Endothelial cell of umbilical vein (primary cell): Measurements from ENCODE around the gene KLHL21. TPM values are rescaled to one million over a fixed set of nuclear protein-coding genes. Genes with fewer than 3 reads are reported as not detected.

Experiments
- BruUV-seq: library from RNA; stranded (reverse); fragments of 400-500 nt; replicated peaks from 2 replicates; lab custom pipeline; 2021; lab: Mats Ljungman, UMichigan
- CTCF ChIA-PET: fragments of 300-600, 350-600 bp; sonication (Branson Sonifier 250); formaldehyde crosslinking; loops from one replicate; lab custom pipeline; 2021; ENCODE audit warnings: antibody characterized with exemption, inconsistent platforms; lab: Charles Lee
- POLR2A ChIA-PET: fragments of 300-600, 350-600 bp; sonication (Branson Sonifier 250); formaldehyde crosslinking; loops from one replicate; lab custom pipeline; 2021; ENCODE audit warnings: antibody characterized with exemption, inconsistent platforms; lab: Charles Lee
- DNase-seq: peaks from one replicate; pipeline ENCODE4 v3.0.0-alpha.2; 2011; ENCODE audit warnings: low read depth, low spot score
- FAIRE-seq: peaks from 2 replicates; lab custom pipeline; 2011; peaks lifted over from hg19 to GRCh38; lab: Jason Lieb, UNC
- H2AFZ ChIP-seq: 2 replicates; pipeline ENCODE4 v1.6.0; 2012; ENCODE audit warnings: low read depth, low read length, control low read depth, inconsistent platforms
- H3K27ac ChIP-seq: 2 replicates; pipeline ENCODE4 v1.5.1; 2011; ENCODE audit warnings: low read depth, mild to moderate bottlenecking, control low read depth, low read length, moderate library complexity; ENCODE audit not compliant: insufficient read depth
- H3K27me3 ChIP-seq, 2 experiments: 2 replicates each; pipeline versions ENCODE4 v1.6.0 to v1.6.1; 2011; ENCODE audit warnings: low read length in 2 of 2, mixed read lengths in 1 of 2; ENCODE audit not compliant: control insufficient read depth in 2 of 2, insufficient read depth in 2 of 2
- H3K36me3 ChIP-seq, 2 experiments: 2 replicates in 1 of 2; 3 replicates in 1 of 2; pipeline ENCODE4 v1.5.1; 2011; ENCODE audit warnings: low read length in 2 of 2, mild to moderate bottlenecking in 1 of 2, moderate library complexity in 1 of 2; ENCODE audit not compliant: control insufficient read depth in 2 of 2, insufficient read depth in 2 of 2; ENCODE audit errors: extremely low read depth in 1 of 2
- H3K4me1 ChIP-seq: 3 replicates; pipeline ENCODE4 v1.5.1; 2011; ENCODE audit warnings: mild to moderate bottlenecking, low read length; ENCODE audit not compliant: control insufficient read depth, insufficient read depth; ENCODE audit errors: extremely low read depth
- H3K4me2 ChIP-seq: 2 replicates; pipeline ENCODE4 v1.6.1; 2011; ENCODE audit warnings: low read length, control low read depth, mixed read lengths; ENCODE audit not compliant: insufficient read depth
- H3K4me3 ChIP-seq, 3 experiments: fragments of 200-600 bp in 1 of 3; sonication (generic), shearing (Covaris generic) in 1 of 3; replicated peaks in 1 of 3; 2 replicates each; pipeline ENCODE4 v1.5.1; 2011 to 2016; ENCODE audit warnings: control low read depth in 3 of 3, low read length in 3 of 3, mild to moderate bottlenecking in 2 of 3, inconsistent platforms in 1 of 3, low read depth in 1 of 3, moderate library complexity in 1 of 3; ENCODE audit not compliant: insufficient read depth in 1 of 3
- H3K79me2 ChIP-seq: 2 replicates; pipeline ENCODE4 v1.6.0; 2012; ENCODE audit warnings: low read length, inconsistent platforms; ENCODE audit not compliant: control insufficient read depth, insufficient read depth
- H3K9ac ChIP-seq: replicated peaks from 2 replicates; pipeline ENCODE3; 2011; ENCODE audit warnings: low read length, control low read depth; ENCODE audit not compliant: insufficient read depth; ENCODE audit errors: extremely low read depth
- H3K9me1 ChIP-seq: replicated peaks from 3 replicates; pipeline ENCODE4 v1.6.0; 2011; ENCODE audit warnings: mild to moderate bottlenecking, low read length; ENCODE audit not compliant: control insufficient read depth, insufficient read depth; ENCODE audit errors: extremely low read depth
- H3K9me3 ChIP-seq: replicated peaks from 2 replicates; pipeline ENCODE4 v1.5.1; 2012; ENCODE audit warnings: low read length, inconsistent platforms; ENCODE audit not compliant: control insufficient read depth, insufficient read depth
- H4K20me1 ChIP-seq: replicated peaks from 2 replicates; pipeline ENCODE3; 2011; ENCODE audit warnings: mild to moderate bottlenecking, low read length; ENCODE audit not compliant: control insufficient read depth, insufficient read depth; ENCODE audit errors: extremely low read depth
- EZH2 ChIP-seq: IDR thresholded peaks from 2 replicates; pipeline ENCODE4 v1.6.1; 2012; ENCODE audit warnings: borderline replicate concordance, low read depth, mild to moderate bottlenecking, moderate library complexity, low read length, inconsistent platforms; ENCODE audit not compliant: severe bottlenecking
- FOS ChIP-seq: IDR thresholded peaks from 2 replicates; pipeline ENCODE4 v1.6.1; 2011; ENCODE audit warnings: mild to moderate bottlenecking, low read length, moderate library complexity, borderline replicate concordance; ENCODE audit not compliant: insufficient read depth
- GATA2 ChIP-seq: IDR thresholded peaks from 2 replicates; pipeline ENCODE4 v1.7.0; 2011; ENCODE audit warnings: low read depth, mild to moderate bottlenecking, moderate library complexity, mixed read lengths, low read length; ENCODE audit not compliant: insufficient read length, insufficient read depth
- JUN ChIP-seq: IDR thresholded peaks from 2 replicates; pipeline ENCODE4 v1.6.1; 2011; ENCODE audit warnings: borderline replicate concordance, low read depth; ENCODE audit not compliant: insufficient read length, insufficient read depth
- MAX ChIP-seq: IDR thresholded peaks from 2 replicates; pipeline ENCODE4 v1.6.1; 2011; ENCODE audit not compliant: insufficient read depth, insufficient read length
- MYC ChIP-seq: IDR thresholded peaks from one replicate; pipeline ENCODE4 v1.6.1; 2011; ENCODE audit warnings: mild to moderate bottlenecking, low read depth, low read length
- POLR2A ChIP-seq: IDR thresholded peaks from 2 replicates; pipeline ENCODE4 v1.6.1; 2012; ENCODE audit warnings: low read depth, mild to moderate bottlenecking, control low read depth, low read length
- POLR2AphosphoS5 ChIP-seq: IDR thresholded peaks from 2 replicates; pipeline ENCODE4 v1.6.1; 2012; ENCODE audit warnings: low read depth, mild to moderate bottlenecking, control low read depth, low read length, moderate library complexity; ENCODE audit not compliant: insufficient read depth
- dilution Hi-C: fragments of 300-500 bp; cut with MboI; formaldehyde crosslinking; loops from one replicate; pipeline ENCODE4 v1.15.0; 2019; ENCODE audit warnings: low sequenced_read_pairs; ENCODE audit not compliant: extremely low pct_ligation_motif_present
- intact Hi-C: fragments of 100-400 bp; cut with micrococcal nuclease; formaldehyde crosslinking; loops from one replicate; pipeline ENCODE4 v1.10.0; 2022
- polyA plus RNA-seq, 4 experiments: library from polyadenylated mRNA; depleted of rRNA in 3 of 4; stranded (reverse) in 3 of 4; unstranded in 1 of 4; fragments of >200 nt; gene quantifications; 2 replicates each; pipeline versions ENCODE4 v1.2.1 to v1.2.3, GENCODE V29; 2011 to 2012; ENCODE audit warnings: missing spikeins in 1 of 4
- total RNA-seq: library from RNA; stranded (reverse); gene quantifications from 2 replicates; pipeline ENCODE4 v1.2.3, GENCODE V29; 2021
- TF ChIP-seq, protein P1 (sequence below), 2 donors: IDR thresholded peaks; 1 replicate in 1 of 2; 2 replicates in 1 of 2; pipeline ENCODE4 v1.5.1; 2011; ENCODE audit warnings: low read length in 2 of 2, mild to moderate bottlenecking in 2 of 2, moderate library complexity in 2 of 2, control low read depth in 1 of 2, inconsistent platforms in 1 of 2, low read depth in 1 of 2; ENCODE audit not compliant: insufficient read depth in 1 of 2; ENCODE audit errors: extremely low read depth in 1 of 2

KLHL21 gene
- total and polyA plus RNA-seq, 2 donors (not counting 3 experiments of a cell fraction or from before 2014, with no cell fraction given), result 18.0 to 22.4 TPM

GRCh38 chr1:6577831-6578525 lies 24.7 kb downstream of the KLHL21 start:
- Histone ChIP-seq H2AFZ (no peak overlapping the region), H3K36me3 (no peaks in the 10 kb centered on the region), H4K20me1 (no peaks in the 10 kb centered on the region), H3K27me3 (no peaks in the 10 kb centered on the region), H3K4me2 (no peak overlapping the region), H3K4me1 (peaks cover 14% of the 10 kb centered on the region), H3K79me2 (peaks cover 11% of the 10 kb centered on the region), H3K9ac (no peak overlapping the region), H3K9me3 (no peaks in the 10 kb centered on the region), H3K27ac (no peak overlapping the region), H3K9me1 (no peaks in the 10 kb centered on the region), H3K4me3 (no peak overlapping the region)
- CTCF ChIA-PET, result interaction anchor here (1.1 kb wide), 2 partner anchors 15 to 55 kb away, joined by 3 to 4 read pairs; no protein-coding TSS in a partner anchor
- POLR2A ChIA-PET, result no interaction called here
- TF ChIP-seq GATA2, result no peak
- no peak for TF ChIP-seq MAX
- no peak for TF ChIP-seq MYC
- no peak for TF ChIP-seq POLR2AphosphoS5
- no peak for TF ChIP-seq JUN
- TF ChIP-seq POLR2A, result no peak
- no peak for TF ChIP-seq EZH2
- TF ChIP-seq FOS, result no peak
- TF ChIP-seq, protein P1, sequence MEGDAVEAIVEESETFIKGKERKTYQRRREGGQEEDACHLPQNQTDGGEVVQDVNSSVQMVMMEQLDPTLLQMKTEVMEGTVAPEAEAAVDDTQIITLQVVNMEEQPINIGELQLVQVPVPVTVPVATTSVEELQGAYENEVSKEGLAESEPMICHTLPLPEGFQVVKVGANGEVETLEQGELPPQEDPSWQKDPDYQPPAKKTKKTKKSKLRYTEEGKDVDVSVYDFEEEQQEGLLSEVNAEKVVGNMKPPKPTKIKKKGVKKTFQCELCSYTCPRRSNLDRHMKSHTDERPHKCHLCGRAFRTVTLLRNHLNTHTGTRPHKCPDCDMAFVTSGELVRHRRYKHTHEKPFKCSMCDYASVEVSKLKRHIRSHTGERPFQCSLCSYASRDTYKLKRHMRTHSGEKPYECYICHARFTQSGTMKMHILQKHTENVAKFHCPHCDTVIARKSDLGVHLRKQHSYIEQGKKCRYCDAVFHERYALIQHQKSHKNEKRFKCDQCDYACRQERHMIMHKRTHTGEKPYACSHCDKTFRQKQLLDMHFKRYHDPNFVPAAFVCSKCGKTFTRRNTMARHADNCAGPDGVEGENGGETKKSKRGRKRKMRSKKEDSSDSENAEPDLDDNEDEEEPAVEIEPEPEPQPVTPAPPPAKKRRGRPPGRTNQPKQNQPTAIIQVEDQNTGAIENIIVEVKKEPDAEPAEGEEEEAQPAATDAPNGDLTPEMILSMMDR (IDR thresholded peaks at IDR 0.05; ENCODE audit: extremely low read depth in 1 of 2, insufficient read depth in 1 of 2, low read depth in 1 of 2, low read length in 2 of 2), result no peak
- DNase-seq, result no peak
- dilution Hi-C loops, result no loop called here
- intact Hi-C loops, result no loop called here
- BruUV-seq, result no TSS peak
- FAIRE-seq, result no peak
